Measurements from ENCODE around the gene SGCD.

The SGCD gene

GRCh38 chr5:156802501-156802900 is 475.5 kb downstream of the SGCD start:
- H3K79me2 ChIP-seq (ENCODE audit: insufficient read depth, low read length), result no peaks in the 10 kb centered on the region
- H3K36me3 ChIP-seq (ENCODE audit: insufficient read depth, low read length), result no peaks in the 10 kb centered on the region
- H4K20me1 ChIP-seq (ENCODE audit: insufficient read depth, low read length, poor library complexity, severe bottlenecking), result no peaks in the 10 kb centered on the region
- no peaks in the 10 kb centered on the region for H3K9me2 ChIP-seq (replicated peaks; ENCODE audit: low read depth, low read length)
- no peak overlapping the region for H3K9ac ChIP-seq (ENCODE audit: low read depth, low read length, poor library complexity, severe bottlenecking)
- H3K9me3 ChIP-seq (ENCODE audit: insufficient read depth, low read depth, low read length), result no peaks in the 10 kb centered on the region
- H2AFZ ChIP-seq (ENCODE audit: low read length), result no peak overlapping the region
- H3F3A ChIP-seq (ENCODE audit: low read depth), result no peaks in the 10 kb centered on the region
- no peak overlapping the region for H3K4me3 ChIP-seq (ENCODE audit: low read length, poor library complexity, severe bottlenecking)
- TF ChIP-seq CTCF (conservative IDR thresholded peaks at IDR 0.05; ENCODE audit: low read length) (no peak), EZH2phosphoT487 (IDR thresholded peaks at IDR 0.05; ENCODE audit: borderline replicate concordance) (no peak)
- peaks cover 5% of the 10 kb centered on the region for H3K4me1 ChIP-seq (ENCODE audit: insufficient read depth, low read length, poor library complexity, severe bottlenecking)
- H3K4me2 ChIP-seq (ENCODE audit: low read depth, low read length, poor library complexity, severe bottlenecking), result no peak overlapping the region
- no peaks in the 10 kb centered on the region for H3K27me3 ChIP-seq (ENCODE audit: insufficient read depth, low read length, poor library complexity, severe bottlenecking)

- TF ChIP-seq CTCF (conservative IDR thresholded peaks at IDR 0.05; ENCODE audit: low read length) (no peak), EZH2phosphoT487 (IDR thresholded peaks at IDR 0.05; ENCODE audit: borderline replicate concordance) (no peak)
- no peak overlapping the region for H3K9ac ChIP-seq (ENCODE audit: low read depth, low read length, poor library complexity, severe bottlenecking)
- H3K27me3 ChIP-seq (ENCODE audit: insufficient read depth, low read length, poor library complexity, severe bottlenecking), result no peaks in the 10 kb centered on the region
- peaks cover 5% of the 10 kb centered on the region for H3K4me1 ChIP-seq (ENCODE audit: insufficient read depth, low read length, poor library complexity, severe bottlenecking)
- no peak overlapping the region; the same call in 1 of the 2 replicates for H2AFZ ChIP-seq (ENCODE audit: low read length)
- no peak overlapping the region for H3K4me2 ChIP-seq (ENCODE audit: low read depth, low read length, poor library complexity, severe bottlenecking)
- no peaks in the 10 kb centered on the region for H3K79me2 ChIP-seq (ENCODE audit: insufficient read depth, low read length)
- H4K20me1 ChIP-seq (ENCODE audit: insufficient read depth, low read length, poor library complexity, severe bottlenecking), result no peaks in the 10 kb centered on the region
- no peaks in the 10 kb centered on the region for H3K9me3 ChIP-seq (ENCODE audit: insufficient read depth, low read depth, low read length)
- H3F3A ChIP-seq (ENCODE audit: low read depth), result no peaks in the 10 kb centered on the region
- H3K36me3 ChIP-seq (ENCODE audit: insufficient read depth, low read length), result no peaks in the 10 kb centered on the region
- no peaks in the 10 kb centered on the region for H3K9me2 ChIP-seq (replicated peaks; ENCODE audit: low read depth, low read length)
- no peak overlapping the region for H3K4me3 ChIP-seq (ENCODE audit: low read length, poor library complexity, severe bottlenecking)
Observed at GRCh38 chr5:156803404-156803803, 476.4 kb downstream of the SGCD start.

GRCh38 chr5:156812959-156813358 is 486.0 kb downstream of the SGCD start:
- no peaks in the 10 kb centered on the region for H4K20me1 ChIP-seq (ENCODE audit: insufficient read depth, low read length, poor library complexity, severe bottlenecking)
- no peaks in the 10 kb centered on the region for H3K9me3 ChIP-seq (ENCODE audit: insufficient read depth, low read depth, low read length)
- no peaks in the 10 kb centered on the region for H3F3A ChIP-seq (ENCODE audit: low read depth)
- H3K9ac ChIP-seq (ENCODE audit: low read depth, low read length, poor library complexity, severe bottlenecking), result no peak overlapping the region
- H3K4me1 ChIP-seq (ENCODE audit: insufficient read depth, low read length, poor library complexity, severe bottlenecking), result peaks cover 3% of the 10 kb centered on the region
- no peaks in the 10 kb centered on the region for H3K9me2 ChIP-seq (replicated peaks; ENCODE audit: low read depth, low read length)
- H2AFZ ChIP-seq (ENCODE audit: low read length), result no peak overlapping the region
- H3K4me3 ChIP-seq (ENCODE audit: low read length, poor library complexity, severe bottlenecking), result no peak overlapping the region
- no peaks in the 10 kb centered on the region for H3K79me2 ChIP-seq (ENCODE audit: insufficient read depth, low read length)
- H3K36me3 ChIP-seq (ENCODE audit: insufficient read depth, low read length), result no peaks in the 10 kb centered on the region
- TF ChIP-seq CTCF (conservative IDR thresholded peaks at IDR 0.05; ENCODE audit: low read length) (no peak), EZH2phosphoT487 (IDR thresholded peaks at IDR 0.05; ENCODE audit: borderline replicate concordance) (no peak)
- no peaks in the 10 kb centered on the region for H3K27me3 ChIP-seq (ENCODE audit: insufficient read depth, low read length, poor library complexity, severe bottlenecking)
- no peak overlapping the region for H3K4me2 ChIP-seq (ENCODE audit: low read depth, low read length, poor library complexity, severe bottlenecking)

Data from Loucy (cell line).